Fibroblast of lung (primary cell): ENCODE results near the gene PEF1. TPM values are rescaled to one million over a fixed set of nuclear protein-coding genes. Genes with fewer than 3 reads are reported as not detected.

Experiments used
- DNase-seq, 2 donors: peaks; one replicate each; pipeline versions ENCODE4 v3.0.0 to v3.0.0-alpha.2; 2010; ENCODE audit warnings: low read depth in 2 of 2
- H2AFZ ChIP-seq: 2 replicates; pipeline ENCODE4 v1.5.1; 2012; ENCODE audit warnings: low read length, control low read depth, inconsistent platforms
- H3K27ac ChIP-seq: 2 replicates; pipeline ENCODE4 v1.5.1; 2011; ENCODE audit warnings: low read length, control low read depth; ENCODE audit not compliant: insufficient read depth
- H3K27me3 ChIP-seq: 2 replicates; pipeline ENCODE4 v1.5.1; 2011; ENCODE audit warnings: mild to moderate bottlenecking, low read length; ENCODE audit not compliant: control insufficient read depth, insufficient read depth
- H3K36me3 ChIP-seq: 2 replicates; pipeline ENCODE4 v1.5.1; 2011; ENCODE audit warnings: low read length; ENCODE audit not compliant: control insufficient read depth, insufficient read depth
- H3K4me1 ChIP-seq: 2 replicates; pipeline ENCODE4 v1.5.1; 2011; ENCODE audit warnings: low read length; ENCODE audit not compliant: control insufficient read depth, insufficient read depth; ENCODE audit errors: extremely low read depth
- H3K4me2 ChIP-seq: 2 replicates; pipeline ENCODE4 v1.5.1; 2011; ENCODE audit warnings: low read length, control low read depth; ENCODE audit not compliant: insufficient read depth; ENCODE audit errors: extremely low read depth
- H3K4me3 ChIP-seq, 4 experiments: fragments of 200-600 bp in 1 of 4; sonication (generic) in 1 of 4; replicated peaks in 1 of 4; 2 replicates each; pipeline ENCODE4 v1.5.1; 2011 to 2016; ENCODE audit warnings: low read length in 4 of 4, low read depth in 3 of 4, mild to moderate bottlenecking in 3 of 4, control low read depth in 2 of 4, inconsistent platforms in 1 of 4, mixed read lengths in 1 of 4; ENCODE audit not compliant: insufficient read depth in 1 of 4; ENCODE audit errors: control extremely low read depth in 1 of 4
- H3K79me2 ChIP-seq: 2 replicates; pipeline ENCODE4 v1.5.1; 2012; ENCODE audit warnings: mild to moderate bottlenecking, low read length, inconsistent platforms; ENCODE audit not compliant: control insufficient read depth, insufficient read depth
- H3K9ac ChIP-seq: 2 replicates; pipeline ENCODE4 v1.5.1; 2011; ENCODE audit warnings: mild to moderate bottlenecking, low read length, control low read depth; ENCODE audit not compliant: insufficient read depth
- H3K9me3 ChIP-seq: 2 replicates; pipeline ENCODE4 v1.5.1; 2012; ENCODE audit warnings: low read depth, low read length; ENCODE audit not compliant: control insufficient read depth, insufficient read depth
- H4K20me1 ChIP-seq: 2 replicates; pipeline ENCODE4 v1.5.1; 2011; ENCODE audit warnings: low read length; ENCODE audit not compliant: control insufficient read depth, insufficient read depth; ENCODE audit errors: extremely low read depth
- CTCF ChIP-seq, 2 donors: IDR thresholded peaks in 1 of 2; conservative IDR thresholded peaks in 1 of 2; 1 replicate in 1 of 2; 2 replicates in 1 of 2; pipeline ENCODE4 v1.5.1; 2011 to 2012; ENCODE audit warnings: low read length in 2 of 2, control low read depth in 1 of 2, inconsistent platforms in 1 of 2, low read depth in 1 of 2, mild to moderate bottlenecking in 1 of 2
- EZH2 ChIP-seq: IDR thresholded peaks from 2 replicates; pipeline ENCODE4 v1.5.1; 2012; ENCODE audit warnings: low read length, control low read depth, mild to moderate bottlenecking; ENCODE audit errors: missing control alignments
- polyA plus RNA-seq, 2 donors: library from polyadenylated mRNA; depleted of rRNA in 1 of 2; stranded (reverse) in 1 of 2; unstranded in 1 of 2; fragments of >200 nt; gene quantifications; 2 replicates each; pipeline ENCODE4 v1.2.1, GENCODE V29; 2011 to 2012; ENCODE audit warnings: missing spikeins in 1 of 2
- total RNA-seq: library from RNA; depleted of rRNA; stranded (reverse); fragments of >200 nt; gene quantifications from 2 replicates; pipeline ENCODE4 v1.2.1, GENCODE V29; 2014

The PEF1 gene
- total and polyA plus RNA-seq, 2 donors (not counting 1 experiment from before 2014, with no cell fraction given), result 72.9 to 78.1 TPM

GRCh38 chr1:31623365-31623764 lies 21.3 kb downstream of the PEF1 start:
- peaks cover 5% of the 10 kb centered on the region for H3K27me3 ChIP-seq
- no peak for DNase-seq
- no peak overlapping the region for H3K27ac ChIP-seq

GRCh38 chr1:31621847-31622730 lies 22.6 kb downstream of the PEF1 start:
- Histone ChIP-seq H3K36me3 (no peaks in the 10 kb centered on the region), H3K9ac (no peak overlapping the region), H3K79me2 (no peaks in the 10 kb centered on the region), H2AFZ (no peak overlapping the region), H3K4me2 (no peak overlapping the region), H3K9me3 (no peaks in the 10 kb centered on the region), H4K20me1 (no peaks in the 10 kb centered on the region), H3K4me3 (no peak overlapping the region), H3K27ac (no peak overlapping the region), H3K27me3 (peaks cover 7% of the 10 kb centered on the region), H3K4me1 (peaks cover 12% of the 10 kb centered on the region)
- TF ChIP-seq CTCF (conservative IDR thresholded peaks at IDR 0.05 in 1 of 2, IDR thresholded peaks at IDR 0.05 in 1 of 2; ENCODE audit: low read depth in 1 of 2, low read length in 2 of 2) (no peak), EZH2 (no peak)
- no peak for DNase-seq

More at GRCh38 chr1:31623365-31623764, 21.3 kb downstream of the PEF1 start:
- Histone ChIP-seq H4K20me1 (no peaks in the 10 kb centered on the region), H2AFZ (no peak overlapping the region), H3K4me2 (no peak overlapping the region), H3K9ac (no peak overlapping the region), H3K9me3 (no peaks in the 10 kb centered on the region), H3K36me3 (peaks cover 2% of the 10 kb centered on the region), H3K4me3 (no peak overlapping the region), H3K79me2 (no peaks in the 10 kb centered on the region), H3K4me1 (peaks cover 18% of the 10 kb centered on the region)
- TF ChIP-seq EZH2 (no peak), CTCF (conservative IDR thresholded peaks at IDR 0.05 in 1 of 2, IDR thresholded peaks at IDR 0.05 in 1 of 2; ENCODE audit: low read depth in 1 of 2, low read length in 2 of 2) (no peak)

DNA sequence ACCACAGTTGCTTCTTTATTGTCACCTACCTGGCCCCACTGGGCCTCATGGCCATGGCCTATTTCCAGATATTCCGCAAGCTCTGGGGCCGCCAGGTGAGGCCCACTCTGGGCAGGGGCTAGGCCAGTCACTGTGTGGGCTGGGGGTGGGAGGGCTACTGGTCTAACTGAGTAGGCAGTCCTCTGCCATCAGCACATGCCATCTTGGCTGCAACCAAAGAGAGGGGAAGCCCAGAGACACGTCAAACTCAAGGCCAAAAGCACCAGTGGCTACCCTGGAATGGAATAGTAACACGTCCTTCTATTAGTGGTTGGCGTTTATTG lies 23.2 kb downstream of the PEF1 start:
- TF ChIP-seq EZH2 (no peak), CTCF (conservative IDR thresholded peaks at IDR 0.05 in 1 of 2, IDR thresholded peaks at IDR 0.05 in 1 of 2; ENCODE audit: low read depth in 1 of 2, low read length in 2 of 2) (no peak)
- no peaks in the 10 kb centered on the region for H3K36me3 ChIP-seq
- H3K27ac ChIP-seq, result no peak overlapping the region
- H3K9me3 ChIP-seq, result no peaks in the 10 kb centered on the region
- H3K4me2 ChIP-seq, result no peak overlapping the region
- H3K4me3 ChIP-seq, result no peak overlapping the region
- no peaks in the 10 kb centered on the region for H4K20me1 ChIP-seq
- no peaks in the 10 kb centered on the region for H3K79me2 ChIP-seq
- H2AFZ ChIP-seq, result no peak overlapping the region
- H3K4me1 ChIP-seq, result peaks cover 6% of the 10 kb centered on the region
- DNase-seq, result no peak
- H3K9ac ChIP-seq, result no peak overlapping the region
- H3K27me3 ChIP-seq, result peaks cover 12% of the 10 kb centered on the region
